ENCODE data around the gene PAPPA.

Gene PAPPA

GRCh38 chr9:116151966-116152381, 1.6 kb upstream of the PAPPA start:
- DNase-seq (ENCODE audit: low read depth, low spot score) = no peak

GRCh38 chr9:116152390-116152789, 1.2 kb upstream of the PAPPA start:
- DNase-seq (ENCODE audit: low read depth, low spot score) = no peak

- no peak for DNase-seq (ENCODE audit: low read depth, low spot score)
These were observed 438 bp upstream of the PAPPA start for GRCh38 chr9:116152941-116153764.

- DNase-seq (ENCODE audit: low read depth, low spot score) = no peak
These were observed 864 bp downstream of the PAPPA start for GRCh38 chr9:116154334-116154975.

- DNase-seq (ENCODE audit: low read depth, low spot score) = no peak
These were observed 1.5 kb downstream of the PAPPA start for GRCh38 chr9:116154976-116155697.

- no peak for DNase-seq (ENCODE audit: low read depth, low spot score)
These were observed 2.1 kb downstream of the PAPPA start for GRCh38 chr9:116155698-116156039.

GRCh38 chr9:116156621-116157314, 3.2 kb downstream of the PAPPA start:
- no peak for DNase-seq (ENCODE audit: low read depth, low spot score)

GRCh38 chr9:116157436-116158138, 4.0 kb downstream of the PAPPA start:
- no peak for DNase-seq (ENCODE audit: low read depth, low spot score)

- no peak for DNase-seq (ENCODE audit: low read depth, low spot score)
These were observed 7.3 kb downstream of the PAPPA start for GRCh38 chr9:116160676-116161571.

GRCh38 chr9:116162241-116162781, 8.7 kb downstream of the PAPPA start:
- DNase-seq (ENCODE audit: low read depth, low spot score) = no peak

GRCh38 chr9:116163293-116164055, 9.9 kb downstream of the PAPPA start:
- DNase-seq (ENCODE audit: low read depth, low spot score) = no peak

- DNase-seq (ENCODE audit: low read depth, low spot score) = no peak
These were observed 12.3 kb downstream of the PAPPA start for GRCh38 chr9:116165912-116166311.

- DNase-seq (ENCODE audit: low read depth, low spot score) = no peak
These were observed 13.1 kb downstream of the PAPPA start for GRCh38 chr9:116166713-116167112.

- no peak for DNase-seq (ENCODE audit: low read depth, low spot score)
These were observed 14.6 kb downstream of the PAPPA start for GRCh38 chr9:116168231-116168630.

- DNase-seq (ENCODE audit: low read depth, low spot score) = no peak
These were observed 18.6 kb downstream of the PAPPA start for GRCh38 chr9:116172216-116172615.

- no peak for DNase-seq (ENCODE audit: low read depth, low spot score)
These were observed 20.8 kb downstream of the PAPPA start for GRCh38 chr9:116174347-116174746.

- no peak for DNase-seq (ENCODE audit: low read depth, low spot score)
These were observed 22.0 kb downstream of the PAPPA start for GRCh38 chr9:116175614-116176013.

GRCh38 chr9:116178481-116179211, 25.1 kb downstream of the PAPPA start:
- DNase-seq (ENCODE audit: low read depth, low spot score) = no peak

GRCh38 chr9:116179568-116179967, 26.0 kb downstream of the PAPPA start:
- no peak for DNase-seq (ENCODE audit: low read depth, low spot score)

Data from activated naive CD8-positive, alpha-beta T cell treated with anti-CD3 and anti-CD28 coated beads, Interleukin-2, amount 50 U/mL, for 16 hours (primary cell).